Adipose tissue (tissue), 3 donors: Measurements from ENCODE around the gene TXNDC8. TPM values are rescaled to one million over a fixed set of nuclear protein-coding genes. Genes with fewer than 3 reads are reported as not detected.
"Not testable (repeated sequence)": the region's sequence is repeated elsewhere in the genome, so short reads cannot be mapped to it uniquely, and the experiment has no call there.

Experiments used
- H3K27ac ChIP-seq: one replicate; pipeline ENCODE4 v1.5.1; 2013; ENCODE audit warnings: low read depth, low read length
- WGBS, 3 donors: extraction: QIAGEN DNeasy Blood & Tissue Kit; methylation state at CpG; one replicate each; pipeline ENCODE4 v1.1.7; 2013; 5-methylcytosine and 5-hydroxymethylcytosine counted together
- polyA plus RNA-seq, 3 donors: library from polyadenylated mRNA; stranded (reverse); fragments of 200-250 nt; gene quantifications; one replicate each; pipeline ENCODE4 v1.2.3, GENCODE V29; 2013
- donor health status: healthy with polysubstance abuse.
- donor health status: Bipolar disorder and iron deficiency.
- donor health status: healthy.

TXNDC8 gene
- polyA plus RNA-seq, 3 donors: not detected

DNA sequence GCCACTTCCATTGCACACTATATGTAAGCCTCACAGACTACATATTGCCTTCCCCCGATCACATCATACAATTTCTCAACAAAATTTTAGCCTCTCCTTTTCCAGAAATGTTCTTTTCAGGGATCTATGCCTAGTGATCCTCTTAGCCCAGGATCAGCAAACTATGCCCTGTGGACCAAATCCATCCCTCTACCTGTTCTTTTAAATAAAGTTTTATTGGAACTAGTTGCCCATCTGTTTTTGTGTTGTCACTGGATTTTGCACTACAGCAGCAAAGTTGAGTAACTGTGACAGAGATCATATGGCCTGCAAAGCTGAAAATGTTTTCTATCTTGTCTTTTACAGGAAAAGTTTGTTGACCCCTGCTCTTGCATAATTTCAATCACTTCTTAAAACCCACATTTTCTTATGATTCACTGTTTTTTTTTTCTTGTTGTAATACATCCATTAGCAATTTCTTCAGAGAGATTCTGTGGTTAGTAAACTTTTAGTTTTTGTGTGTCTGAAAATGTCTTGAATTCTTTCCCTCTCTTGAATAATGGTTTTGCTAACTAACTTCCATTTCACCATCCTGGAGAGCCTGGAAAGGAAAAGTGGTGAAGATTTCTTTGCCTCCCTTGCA, 7.1 kb downstream of the TXNDC8 start:
- 77 to 81% (median 79%) methylated on average over 1 of the region's 1 CpG for WGBS, 3 donors
- H3K27ac ChIP-seq: no peak overlapping the region

- 56 to 63% (median 60%) methylated on average over 5 of the region's 5 CpGs for WGBS, 3 donors
- no peak overlapping the region for H3K27ac ChIP-seq
These were observed 7.9 kb downstream of the TXNDC8 start for GRCh38 chr9:110329639-110330230.

DNA sequence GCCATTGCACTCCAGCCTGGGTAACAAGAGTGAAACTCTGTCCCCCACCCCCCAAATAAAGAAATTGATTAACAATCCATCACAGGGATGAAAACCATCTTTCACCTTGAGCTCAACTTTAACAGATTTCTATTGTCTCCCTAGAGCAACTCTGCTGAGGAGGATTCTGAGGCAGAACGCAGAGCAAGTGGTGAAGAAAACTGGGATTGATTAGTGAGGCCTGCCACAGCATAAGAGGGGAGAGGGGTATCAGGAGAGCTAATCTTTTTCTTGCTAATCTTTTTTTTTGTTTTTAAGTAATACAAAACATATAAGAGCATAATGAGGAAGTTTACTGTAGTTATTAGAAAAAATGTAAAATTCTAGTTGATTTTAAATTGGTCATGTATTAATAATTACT, 8.9 kb downstream of the TXNDC8 start:
- WGBS, 3 donors: 82 to 97% (median 95%) methylated on average over 1 of the region's 1 CpG
- H3K27ac ChIP-seq: no peak overlapping the region

- 81 to 92% (median 86%) methylated on average over 1 of the region's 1 CpG for WGBS, 3 donors
These were observed 9.9 kb downstream of the TXNDC8 start for GRCh38 chr9:110327716-110328115.

DNA sequence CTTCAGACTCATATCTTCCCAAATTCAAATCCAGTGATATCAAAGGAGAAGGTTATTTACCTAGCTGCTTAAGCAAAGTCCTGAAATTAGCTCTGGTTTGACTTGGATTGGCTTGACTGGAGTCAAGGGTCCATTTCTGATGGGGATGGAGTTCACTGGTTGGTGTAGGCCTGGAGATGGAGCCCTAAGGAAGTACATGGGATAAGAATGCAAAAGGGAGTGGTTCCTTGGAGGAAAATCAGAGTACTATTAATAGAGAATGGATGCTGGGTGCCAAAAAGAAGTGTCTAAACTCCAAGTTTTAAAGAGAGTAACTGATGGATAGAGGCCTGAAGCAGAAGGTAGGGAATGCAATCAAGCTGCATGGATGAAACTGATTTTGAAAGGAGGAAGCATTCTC, 13.8 kb downstream of the TXNDC8 start:
- no peak overlapping the region for H3K27ac ChIP-seq

More at GRCh38 chr9:110327716-110328115, 9.9 kb downstream of the TXNDC8 start:
- no peak overlapping the region for H3K27ac ChIP-seq

- no peak overlapping the region for H3K27ac ChIP-seq
- 29 to 71% (median 64%) methylated on average over 3 of the region's 3 CpGs for WGBS, 3 donors
These were observed 16.8 kb downstream of the TXNDC8 start for GRCh38 chr9:110320651-110321445.

GRCh38 chr9:110319781-110320492, 17.7 kb downstream of the TXNDC8 start:
- no peak overlapping the region for H3K27ac ChIP-seq
- 75 to 88% (median 81%) methylated on average over 4 of the region's 4 CpGs for WGBS, 3 donors

DNA sequence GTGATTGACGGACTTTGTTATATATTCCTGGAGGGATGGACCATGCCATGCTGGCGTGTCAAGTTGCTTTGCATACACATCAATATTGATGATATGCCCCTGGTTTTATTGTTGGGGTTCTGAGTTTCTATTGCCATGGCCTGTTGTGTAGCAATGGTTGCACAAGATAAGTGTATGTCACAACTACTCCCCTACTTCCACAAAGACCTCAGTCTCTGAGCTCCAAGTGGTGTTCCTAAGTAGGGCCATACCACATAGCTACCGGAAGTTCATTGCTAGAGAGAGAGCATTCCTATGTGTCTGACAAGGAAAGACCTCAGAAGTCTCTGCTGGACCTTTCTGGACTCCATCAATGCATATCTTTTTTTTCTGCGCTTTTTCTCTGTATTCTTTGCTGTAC, 19.8 kb downstream of the TXNDC8 start:
- 74 to 88% (median 80%) methylated on average over 4 of the region's 4 CpGs for WGBS, 3 donors

GRCh38 chr9:110316261-110317075, 21.2 kb downstream of the TXNDC8 start:
- 23 to 57% (median 26%) methylated on average over 6 of the region's 6 CpGs for WGBS, 3 donors

More for the DNA sequence above, 19.8 kb downstream of the TXNDC8 start:
- no peak overlapping the region for H3K27ac ChIP-seq

DNA sequence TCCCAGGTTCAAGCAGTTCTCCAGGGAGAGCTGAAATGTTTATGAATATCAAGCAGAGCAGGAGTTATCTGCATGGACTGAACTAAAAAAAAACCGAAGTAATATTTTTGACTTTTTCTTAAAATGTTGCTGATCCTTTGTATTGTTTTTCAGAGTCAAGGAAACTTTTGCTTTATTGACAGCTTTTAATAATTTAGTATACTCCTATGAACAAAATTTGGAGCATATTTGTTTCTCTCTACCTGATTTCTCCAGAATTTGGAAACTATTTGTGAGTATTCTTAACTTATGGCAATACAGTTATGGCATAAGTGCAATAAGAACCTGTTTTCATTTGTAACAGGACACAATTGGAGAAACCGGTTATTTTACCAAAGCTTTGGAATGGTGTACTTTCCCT, 25.7 kb downstream of the TXNDC8 start:
- 94 to 96% (median 96%) methylated on average over 2 of the region's 2 CpGs for WGBS, 3 donors
- not testable (repeated sequence) for H3K27ac ChIP-seq

More at GRCh38 chr9:110316261-110317075, 21.2 kb downstream of the TXNDC8 start:
- no peak overlapping the region for H3K27ac ChIP-seq

DNA sequence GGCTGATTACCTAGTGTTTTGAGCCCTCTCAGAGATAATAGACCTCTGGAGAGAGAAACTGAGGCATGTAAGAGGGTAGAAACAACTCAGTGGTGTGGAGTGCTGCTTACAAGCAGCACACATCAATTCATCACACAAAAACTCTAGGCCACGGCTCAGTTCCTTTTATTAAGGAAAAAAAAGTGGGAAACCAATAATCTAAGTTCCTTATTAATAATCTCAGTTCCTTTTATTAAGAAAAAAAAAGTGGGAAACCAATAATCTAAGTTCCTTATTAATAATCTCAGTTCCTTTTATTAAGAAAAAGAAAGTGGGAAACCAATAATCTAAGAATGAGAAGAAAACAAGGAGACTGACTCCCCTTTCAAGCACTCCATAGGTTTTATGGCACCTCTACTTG, 28.0 kb downstream of the TXNDC8 start:
- H3K27ac ChIP-seq: no peak overlapping the region
- WGBS, 3 donors: 74 to 79% (median 78%) methylated on average over 1 of the region's 1 CpG

DNA sequence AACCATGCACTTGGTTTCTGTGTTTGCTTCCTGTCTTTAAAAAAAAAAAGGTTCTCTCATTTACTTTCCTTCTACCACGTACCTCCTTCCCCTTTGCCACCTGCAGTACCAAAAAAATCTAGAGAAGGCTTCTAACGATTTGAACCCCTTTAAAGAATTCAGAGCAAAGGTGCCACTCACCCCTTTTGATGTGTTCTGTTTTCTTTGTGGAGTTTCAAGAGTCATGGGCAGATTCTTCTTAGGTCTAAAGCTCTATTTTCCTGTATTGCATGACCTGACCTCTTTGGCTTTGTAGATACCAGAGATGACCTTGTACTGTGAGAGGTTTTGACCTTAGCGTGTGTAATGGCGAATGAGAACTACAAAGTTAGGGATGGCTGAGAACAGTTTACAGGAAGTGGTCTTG, 29.0 kb downstream of the TXNDC8 start:
- H3K27ac ChIP-seq: no peak overlapping the region
- 36 to 59% (median 38%) methylated on average over 4 of the region's 4 CpGs for WGBS, 3 donors

GRCh38 chr9:110307191-110307590, 30.5 kb downstream of the TXNDC8 start:
- WGBS, 3 donors: 30 to 74% (median 63%) methylated on average over 1 of the region's 1 CpG
- no peak overlapping the region for H3K27ac ChIP-seq

- whole genome bisulfite sequencing, 3 donors: 72 to 73% (median 72%) methylated on average over 1 of the region's 1 CpG
- H3K27ac ChIP-seq: no peak overlapping the region
These were observed 34.5 kb downstream of the TXNDC8 start for GRCh38 chr9:110303133-110303532.

DNA sequence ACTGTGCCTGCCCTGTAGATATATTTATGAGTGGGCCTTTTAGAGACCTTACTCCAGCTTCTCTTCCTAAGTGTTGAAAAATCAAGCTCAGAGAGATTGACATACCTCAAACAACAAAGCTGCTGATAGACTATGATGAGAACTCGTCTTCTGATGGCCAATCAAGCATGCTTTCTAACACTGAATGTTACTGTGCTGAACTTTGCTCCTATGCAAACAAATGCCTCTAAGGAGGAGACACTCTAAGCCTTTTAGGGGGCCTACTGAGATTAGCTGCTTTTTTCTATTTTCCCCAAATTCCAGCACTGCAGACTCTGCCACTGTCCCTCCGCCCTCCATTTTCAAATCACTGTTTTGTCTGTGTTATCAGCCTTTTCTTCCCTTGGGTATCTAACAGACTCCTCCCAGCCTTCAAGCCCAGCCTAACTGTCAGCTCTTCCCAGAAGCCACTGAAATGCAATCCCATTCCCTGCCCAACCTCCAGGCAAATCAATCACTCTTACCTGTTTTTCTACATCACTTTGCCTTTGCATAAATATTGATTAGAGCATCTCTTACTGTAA, 39.5 kb downstream of the TXNDC8 start:
- 54 to 78% (median 55%) methylated on average over 2 of the region's 2 CpGs for WGBS, 3 donors
- no peak overlapping the region for H3K27ac ChIP-seq

GRCh38 chr9:110293248-110293647, 44.4 kb downstream of the TXNDC8 start:
- WGBS, 3 donors: 88 to 95% (median 93%) methylated on average over 1 of the region's 1 CpG
- H3K27ac ChIP-seq: no peak overlapping the region

DNA sequence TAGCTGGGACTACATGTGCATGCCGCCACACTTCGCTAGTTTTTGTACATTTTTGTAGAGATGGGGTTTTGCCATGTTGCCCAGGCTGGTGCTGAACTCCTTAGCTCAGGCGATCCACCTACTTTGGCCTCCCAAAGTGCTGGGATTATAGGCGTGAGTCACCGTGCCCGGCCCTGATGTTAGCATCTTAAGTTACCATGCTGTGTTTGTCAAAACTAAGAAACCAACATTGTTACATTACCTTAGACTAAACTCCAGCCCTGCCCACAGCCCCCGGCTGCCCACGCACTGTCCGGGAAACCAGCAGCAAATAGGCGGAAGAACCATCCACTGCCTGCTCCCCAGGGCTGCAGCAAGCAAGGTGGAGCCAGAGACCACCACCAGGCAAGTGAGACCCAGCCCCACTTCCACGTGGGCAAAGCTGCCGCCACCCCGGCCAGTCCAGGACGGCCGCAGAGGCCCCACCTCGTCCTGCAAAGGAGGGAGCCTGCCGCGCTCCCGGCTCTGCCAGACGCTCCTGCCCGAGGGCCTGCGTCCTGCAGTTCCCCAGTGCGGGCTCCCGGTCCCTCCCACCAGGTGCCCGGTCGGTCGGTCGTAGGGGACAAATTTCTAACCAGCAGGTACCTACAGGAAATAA, 45.6 kb downstream of the TXNDC8 start:
- H3K27ac ChIP-seq: no peak overlapping the region
- 89 to 93% (median 89%) methylated on average over 28 of the region's 28 CpGs for WGBS, 3 donors
